H1 (cell line): ENCODE results near the gene VOPP1. TPM values are rescaled to one million over a fixed set of nuclear protein-coding genes. Genes with fewer than 3 reads are reported as not detected.

Source experiments
- CTCF ChIA-PET: fragments of 300-600 bp; sonication (Branson Sonifier 250); formaldehyde crosslinking; loops from one replicate; lab custom pipeline; 2021; ENCODE audit not compliant: partially characterized antibody; lab: Charles Lee
- POLR2A ChIA-PET: fragments of 300-600 bp; sonication (Branson Sonifier 250); formaldehyde crosslinking; loops from one replicate; lab custom pipeline; 2021; ENCODE audit warnings: inconsistent platforms; ENCODE audit not compliant: partially characterized antibody; lab: Charles Lee
- DNase-seq, 2 experiments: peaks; one replicate each; pipeline versions ENCODE4 v3.0.0 to v3.0.0-alpha.2; 2010 to 2022; ENCODE audit warnings: low spot score in 2 of 2, low read depth in 1 of 2, mixed read lengths in 1 of 2
- FAIRE-seq: peaks from 2 replicates; lab custom pipeline; 2011; peaks lifted over from hg19 to GRCh38; lab: Jason Lieb, UNC
- H2AFZ ChIP-seq: 2 replicates; pipeline ENCODE4 v1.8.1; 2012; ENCODE audit warnings: low read length, inconsistent platforms
- H2AK5ac ChIP-seq: 2 replicates; pipeline ENCODE4 v1.6.1; 2013; ENCODE audit warnings: low read depth, low read length
- H2BK120ac ChIP-seq: replicated peaks from 2 replicates; pipeline ENCODE3; 2013; ENCODE audit warnings: low read depth, low read length, inconsistent platforms
- H2BK12ac ChIP-seq: 2 replicates; pipeline ENCODE4 v1.6.1; 2013; ENCODE audit warnings: low read depth, low read length
- H2BK15ac ChIP-seq: 2 replicates; pipeline ENCODE4 v1.6.1; 2013; ENCODE audit warnings: low read length
- H2BK20ac ChIP-seq: 2 replicates; pipeline ENCODE4 v1.6.1; 2013; ENCODE audit warnings: low read length
- H2BK5ac ChIP-seq: 2 replicates; pipeline ENCODE4 v1.6.1; 2013; ENCODE audit warnings: low read depth, low read length
- H3K14ac ChIP-seq: 2 replicates; pipeline ENCODE4 v1.6.1; 2013; ENCODE audit warnings: inconsistent platforms; ENCODE audit not compliant: insufficient read length
- H3K18ac ChIP-seq: 2 replicates; pipeline ENCODE4 v1.6.1; 2013; ENCODE audit warnings: low read length; ENCODE audit errors: extremely low read depth
- H3K23ac ChIP-seq: 2 replicates; pipeline ENCODE4 v1.6.1; 2013; ENCODE audit warnings: inconsistent platforms; ENCODE audit not compliant: insufficient read length
- H3K23me2 ChIP-seq: 2 replicates; pipeline ENCODE4 v1.6.1; 2013; ENCODE audit warnings: low read depth, low read length
- H3K27ac ChIP-seq: 2 replicates; pipeline ENCODE4 v1.6.1; 2011; ENCODE audit warnings: low read depth, low read length, inconsistent platforms
- H3K27me3 ChIP-seq, 4 experiments: replicated peaks in 1 of 4; 1 replicate in 1 of 4; 2 replicates in 3 of 4; pipeline versions ENCODE4 v1.6.1 to v1.8.1; 2011 to 2013; ENCODE audit warnings: low read length in 3 of 4, mild to moderate bottlenecking in 3 of 4, inconsistent platforms in 2 of 4, mixed read lengths in 2 of 4, moderate library complexity in 1 of 4; ENCODE audit not compliant: control insufficient read depth in 3 of 4, insufficient read depth in 3 of 4; ENCODE audit errors: extremely low read depth in 1 of 4
- H3K36me3 ChIP-seq, 4 experiments: 2 replicates each; pipeline versions ENCODE4 v1.6.1 to v1.8.1; 2011 to 2013; ENCODE audit warnings: mild to moderate bottlenecking in 4 of 4, low read length in 3 of 4, moderate library complexity in 2 of 4, control low read depth in 1 of 4, inconsistent platforms in 1 of 4; ENCODE audit not compliant: insufficient read depth in 4 of 4, control insufficient read depth in 2 of 4
- H3K4ac ChIP-seq: replicated peaks from 2 replicates; pipeline ENCODE3; 2013; ENCODE audit warnings: low read length, low read depth, mixed read lengths, inconsistent platforms; ENCODE audit not compliant: insufficient read length
- H3K4me1 ChIP-seq, 4 experiments: replicated peaks in 1 of 4; 1 replicate in 1 of 4; 2 replicates in 3 of 4; pipeline versions ENCODE4 v1.6.1 to v1.8.1; 2011 to 2013; ENCODE audit warnings: low read length in 3 of 4, inconsistent platforms in 2 of 4, mixed read lengths in 1 of 4; ENCODE audit not compliant: insufficient read depth in 4 of 4, control insufficient read depth in 3 of 4
- H3K4me2 ChIP-seq, 2 experiments: 2 replicates each; pipeline versions ENCODE4 v1.6.1 to v1.8.1; 2011 to 2013; ENCODE audit warnings: low read depth in 2 of 2, low read length in 2 of 2, control low read depth in 1 of 2, inconsistent platforms in 1 of 2, mild to moderate bottlenecking in 1 of 2; ENCODE audit not compliant: insufficient read depth in 1 of 2
- H3K4me3 ChIP-seq, 4 experiments: fragments of 200-600, 300-600 bp in 1 of 4; sonication (generic), shearing (Covaris generic), sonication (Bioruptor Twin) in 1 of 4; 2 replicates each; pipeline versions ENCODE4 v1.5.1 to v1.8.1; 2011 to 2016; ENCODE audit warnings: low read length in 4 of 4, low read depth in 3 of 4, control low read depth in 2 of 4, inconsistent platforms in 2 of 4, mild to moderate bottlenecking in 2 of 4, mixed read lengths in 1 of 4, moderate library complexity in 1 of 4; ENCODE audit not compliant: insufficient read depth in 2 of 4; ENCODE audit errors: extremely low read depth in 1 of 4
- H3K56ac ChIP-seq: replicated peaks from 2 replicates; pipeline ENCODE3; 2013; ENCODE audit warnings: low read depth, mild to moderate bottlenecking, mixed read lengths, low read length, inconsistent platforms; ENCODE audit not compliant: insufficient read length
- H3K79me1 ChIP-seq: 2 replicates; pipeline ENCODE4 v1.6.1; 2013; ENCODE audit warnings: low read depth, low read length, control low read depth
- H3K79me2 ChIP-seq, 2 experiments: 2 replicates each; pipeline versions ENCODE4 v1.6.1 to v1.8.1; 2012 to 2013; ENCODE audit warnings: low read length in 2 of 2, mild to moderate bottlenecking in 2 of 2, inconsistent platforms in 1 of 2; ENCODE audit not compliant: insufficient read depth in 2 of 2, control insufficient read depth in 1 of 2
- H3K9ac ChIP-seq, 4 experiments: replicated peaks in 1 of 4; 1 replicate in 1 of 4; 2 replicates in 3 of 4; pipeline versions ENCODE4 v1.6.1 to v1.8.1; 2011 to 2013; ENCODE audit warnings: low read depth in 3 of 4, low read length in 3 of 4, control low read depth in 2 of 4, mild to moderate bottlenecking in 2 of 4, moderate library complexity in 2 of 4, inconsistent platforms in 1 of 4; ENCODE audit errors: extremely low read depth in 1 of 4
- H3K9me3 ChIP-seq, 2 experiments: 2 replicates each; pipeline versions ENCODE4 v1.6.1 to v1.8.1; 2012 to 2013; ENCODE audit warnings: mild to moderate bottlenecking in 2 of 2, moderate library complexity in 2 of 2, control low read depth in 1 of 2, inconsistent platforms in 1 of 2, low read depth in 1 of 2, low read length in 1 of 2, mixed read lengths in 1 of 2; ENCODE audit not compliant: insufficient read depth in 2 of 2
- H4K20me1 ChIP-seq, 2 experiments: replicated peaks in 1 of 2; 2 replicates each; pipeline versions ENCODE3 to v1.8.1; 2011 to 2013; ENCODE audit warnings: inconsistent platforms in 2 of 2, low read length in 2 of 2, mild to moderate bottlenecking in 1 of 2; ENCODE audit not compliant: insufficient read depth in 2 of 2, control insufficient read depth in 1 of 2
- H4K5ac ChIP-seq: 2 replicates; pipeline ENCODE4 v1.6.1; 2013; ENCODE audit warnings: low read length, low read depth, mixed read lengths, inconsistent platforms; ENCODE audit not compliant: insufficient read length
- H4K8ac ChIP-seq: 2 replicates; pipeline ENCODE4 v1.8.0; 2013; ENCODE audit warnings: mild to moderate bottlenecking, moderate library complexity, low read length, inconsistent platforms; ENCODE audit not compliant: insufficient read depth; ENCODE audit errors: extremely low read depth
- H4K91ac ChIP-seq: replicated peaks from 2 replicates; pipeline ENCODE3; 2013; ENCODE audit warnings: low read length, mixed read lengths, inconsistent platforms; ENCODE audit not compliant: insufficient read length
- BCL11A ChIP-seq, 2 experiments: IDR thresholded peaks; one replicate each; pipeline ENCODE4 v1.6.1; 2011; ENCODE audit warnings: low read depth in 2 of 2, low read length in 2 of 2, mild to moderate bottlenecking in 2 of 2
- CEBPB ChIP-seq: IDR thresholded peaks from 2 replicates; pipeline ENCODE4 v1.6.1; 2012; ENCODE audit warnings: low read depth, low read length
- CTBP2 ChIP-seq: IDR thresholded peaks from 2 replicates; pipeline ENCODE4 v1.7.0; 2011; ENCODE audit warnings: borderline replicate concordance, mild to moderate bottlenecking, moderate library complexity, mixed read lengths, low read length; ENCODE audit not compliant: insufficient read depth, insufficient read length
- GABPA ChIP-seq: IDR thresholded peaks from 2 replicates; pipeline ENCODE4 v1.6.1; 2011; ENCODE audit warnings: mild to moderate bottlenecking, low read length, moderate library complexity, borderline replicate concordance; ENCODE audit not compliant: insufficient read depth
- GTF2F1 ChIP-seq: IDR thresholded peaks from 2 replicates; pipeline ENCODE4 v1.6.1; 2012; ENCODE audit warnings: low read depth, low read length, improper control_type of control experiment, borderline replicate concordance
- JUND ChIP-seq: IDR thresholded peaks from 2 replicates; pipeline ENCODE4 v1.6.1; 2011; ENCODE audit warnings: mild to moderate bottlenecking, improper control_type of control experiment, low read length
- POLR2A ChIP-seq, 2 experiments: IDR thresholded peaks; 1 replicate in 1 of 2; 2 replicates in 1 of 2; pipeline ENCODE4 v1.6.1; 2011; ENCODE audit warnings: low read depth in 2 of 2, low read length in 2 of 2, mild to moderate bottlenecking in 2 of 2; ENCODE audit errors: control extremely low read depth in 1 of 2
- RBBP5 ChIP-seq: IDR thresholded peaks from 2 replicates; pipeline ENCODE4 v1.7.1; 2012; ENCODE audit warnings: low read depth, mild to moderate bottlenecking, inconsistent platforms, low read length, moderate library complexity, borderline replicate concordance
- SIRT6 ChIP-seq: IDR thresholded peaks from one replicate; pipeline ENCODE4 v1.7.1; 2012; ENCODE audit warnings: low read length, inconsistent platforms
- SRF ChIP-seq: IDR thresholded peaks from 2 replicates; pipeline ENCODE4 v1.6.1; 2011; ENCODE audit warnings: mild to moderate bottlenecking, low read depth, low read length, moderate library complexity
- TCF12 ChIP-seq: IDR thresholded peaks from 2 replicates; pipeline ENCODE4 v1.6.1; 2011; ENCODE audit warnings: low read depth, mild to moderate bottlenecking, low read length
- TEAD4 ChIP-seq: IDR thresholded peaks from 2 replicates; pipeline ENCODE4 v1.6.1; 2012; ENCODE audit warnings: low read depth, low read length, inconsistent platforms, mixed read lengths
- ZNF274 ChIP-seq: IDR thresholded peaks from 2 replicates; pipeline ENCODE4 v1.7.0; 2012; ENCODE audit warnings: low read length, borderline replicate concordance; ENCODE audit errors: extremely low read depth
- WGBS, 2 experiments: shearing (Covaris generic) in 1 of 2; methylation state at CpG; one replicate each; pipeline versions ENCODE4 v1.1.6 to v1.1.7; 2013 to 2015; ENCODE audit warnings: low lambda C conversion rate in 2 of 2, mixed read lengths in 2 of 2, inconsistent platforms in 1 of 2, low coverage in 1 of 2, missing lambda C conversion rate in 1 of 2; ENCODE audit not compliant: insufficient replicate concordance in 2 of 2, insufficient coverage in 1 of 2, insufficient read length in 1 of 2; ENCODE audit errors: extremely low coverage in 1 of 2, missing lambda C conversion rate in 1 of 2; 5-methylcytosine and 5-hydroxymethylcytosine counted together
- polyA plus RNA-seq, 7 experiments: library from polyadenylated mRNA; depleted of rRNA in 3 of 7; stranded (reverse) in 5 of 7; unstranded in 2 of 7; fragments of >200 nt in 5 of 7; fragments of 200-250 nt in 2 of 7; gene quantifications; 1 replicate in 5 of 7; 2 replicates in 1 of 7; 4 replicates in 1 of 7; pipeline versions ENCODE4 v1.2.1 to v1.2.3, GENCODE V29; 2011 to 2013; ENCODE audit warnings: missing spikeins in 2 of 7, mixed read lengths in 2 of 7
- total RNA-seq: library from RNA; stranded (reverse); fragmentation: NEBNext Ultra II Directional; extraction: Animal tissue kit (Norgen Biotek cat#: 25700); gene quantifications from 2 replicates; pipeline ENCODE4 v1.2.1, GENCODE V29; 2021

Gene VOPP1
- total and polyA plus RNA-seq, 2 of the 8 experiments (the other 6 are each of a cell fraction or from before 2014, with no cell fraction given), result 44.7 to 83.0 TPM

GRCh38 chr7:55474944-55475854 is 97.1 kb downstream of the VOPP1 start:
- ChIA-PET CTCF (no interaction called here), POLR2A (no interaction called here)
- Histone ChIP-seq H4K8ac (peak overlapping the region; percentile 1; the same call in 1 of the 2 replicates), H3K79me2 (no peaks in the 10 kb centered on the region), H2AFZ (no peak overlapping the region), H3K4me3 (no peak overlapping the region), H4K20me1 (peaks cover 0 to 16% of the 10 kb centered on the region in 2 experiments), H3K4me2 (no peak overlapping the region), H3K23me2 (no peaks in the 10 kb centered on the region), H3K23ac (no peak overlapping the region), H2BK15ac (no peak overlapping the region), H3K36me3 (no peaks in the 10 kb centered on the region; a peak in 1 of 8 replicates), H3K4me1 (no peaks in the 10 kb centered on the region), H4K91ac (no peak overlapping the region), H3K9ac (no peak overlapping the region), H3K56ac (no peak overlapping the region), H2BK12ac (no peak overlapping the region), H2BK20ac (no peak overlapping the region), H2BK120ac (no peak overlapping the region), H3K18ac (no peak overlapping the region), H3K4ac (no peak overlapping the region), H3K79me1 (peaks cover 8% of the 10 kb centered on the region; the same call in 1 of the 2 replicates), H3K14ac (no peak overlapping the region), H3K27ac (no peak overlapping the region), H4K5ac (no peak overlapping the region), H3K9me3 (no peaks in the 10 kb centered on the region), H2BK5ac (no peak overlapping the region; the same call in 1 of the 2 replicates), H2AK5ac (no peak overlapping the region), H3K27me3 (no peaks in the 10 kb centered on the region)
- 89% methylated on average over 22 of the region's 22 CpGs; no CpG with 5 or more reads in 1 of the 2 experiments for WGBS, 2 experiments
- DNase-seq (no peak), FAIRE-seq (no peak)
- TF ChIP-seq CEBPB (no peak), GABPA (no peak), JUND (no peak), TEAD4 (no peak), SIRT6 (no peak), SRF (no peak), TCF12 (no peak), BCL11A (IDR thresholded peaks at IDR 0.05; ENCODE audit: low read depth in 2 of 2, low read length in 2 of 2) (no peak), CTBP2 (no peak), GTF2F1 (no peak), ZNF274 (no peak), POLR2A (IDR thresholded peaks at IDR 0.05; ENCODE audit: control extremely low read depth in 1 of 2, low read depth in 2 of 2, low read length in 2 of 2) (no peak), RBBP5 (no peak)
